ENCODE data around the gene DNAJC18. TPM values are rescaled to one million over a fixed set of nuclear protein-coding genes. Genes with fewer than 3 reads are reported as not detected.
A peak's percentile ranks its signal among the peaks of the same experiment; 100 is the strongest.
"Not testable (repeated sequence)": the region's sequence is repeated elsewhere in the genome, so short reads cannot be mapped to it uniquely, and the experiment has no call there.

Gene DNAJC18
- total RNA-seq, 1 donor from 2014 or later = 20.3 TPM

DNA sequence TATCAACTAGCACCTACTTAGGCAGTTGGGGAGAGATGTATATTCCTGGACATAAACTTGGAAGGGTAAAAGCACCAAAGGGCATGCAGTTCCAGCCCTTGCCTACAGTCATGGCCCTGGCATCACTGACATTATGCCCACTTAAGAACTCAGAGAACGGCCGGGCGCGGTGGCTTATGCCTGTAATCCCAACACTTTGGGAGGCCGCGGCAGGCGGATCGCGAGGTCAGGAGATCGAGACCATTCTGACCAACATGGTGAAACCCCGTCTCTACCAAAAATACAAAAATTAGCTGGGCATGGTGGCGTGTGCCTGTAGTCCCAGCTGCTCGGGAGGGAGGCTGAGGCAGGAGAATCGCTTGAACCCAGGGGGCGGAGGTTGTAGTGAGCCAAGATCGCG, 1.1 kb upstream of the DNAJC18 start:
- DNase-seq (ENCODE audit: low spot score) = not testable (repeated sequence)
- intact Hi-C loops (cut with DNase I) = loop anchor here (5.0 kb wide), 1 partner anchor 42 kb away; the partner anchor contains the start of gene STING1

DNA sequence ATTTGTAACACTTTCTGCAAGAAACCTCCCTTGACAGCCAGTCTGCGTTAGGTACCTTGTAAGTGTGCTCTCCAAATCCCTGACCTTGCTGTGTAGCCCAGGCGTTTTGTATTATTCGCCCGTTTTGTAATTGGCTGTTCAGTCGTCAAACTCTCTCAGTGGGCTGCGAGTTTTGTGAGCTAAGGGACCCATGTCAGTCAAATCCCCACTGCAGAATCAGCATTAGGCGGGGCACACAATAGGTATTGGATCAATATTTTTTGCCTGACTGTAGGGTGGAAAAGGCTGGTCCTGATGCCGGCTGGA, 665 bp downstream of the DNAJC18 start:
- DNase-seq (ENCODE audit: low spot score) = no peak
- intact Hi-C loops (cut with DNase I) = loop anchor here (5.0 kb wide), 1 partner anchor 79 kb away; no protein-coding TSS in a partner anchor

DNA sequence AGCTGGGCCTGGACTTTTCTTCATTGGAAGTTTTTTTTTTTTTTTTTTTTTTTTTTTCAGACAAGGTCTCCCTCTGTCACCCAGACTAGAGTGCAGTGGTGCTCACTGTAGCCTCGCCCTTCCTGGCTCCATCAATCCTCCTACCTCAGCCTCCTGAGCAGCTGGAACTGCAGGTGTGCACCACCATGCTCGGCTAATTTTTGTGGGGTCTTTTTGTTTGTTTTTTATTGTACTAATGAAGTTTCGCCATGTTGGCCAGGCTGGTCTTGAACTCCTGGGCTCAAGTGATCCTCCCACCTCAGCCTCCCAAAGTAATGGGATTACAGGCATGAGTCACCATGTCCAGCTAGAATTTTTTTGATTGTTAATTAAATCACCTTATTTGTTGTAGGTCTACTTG, 3.6 kb downstream of the DNAJC18 start:
- intact Hi-C loops (cut with DNase I) = loop anchor here (5.0 kb wide), 1 partner anchor 82 kb away; no protein-coding TSS in a partner anchor
- no peak for DNase-seq (ENCODE audit: low spot score)

DNA sequence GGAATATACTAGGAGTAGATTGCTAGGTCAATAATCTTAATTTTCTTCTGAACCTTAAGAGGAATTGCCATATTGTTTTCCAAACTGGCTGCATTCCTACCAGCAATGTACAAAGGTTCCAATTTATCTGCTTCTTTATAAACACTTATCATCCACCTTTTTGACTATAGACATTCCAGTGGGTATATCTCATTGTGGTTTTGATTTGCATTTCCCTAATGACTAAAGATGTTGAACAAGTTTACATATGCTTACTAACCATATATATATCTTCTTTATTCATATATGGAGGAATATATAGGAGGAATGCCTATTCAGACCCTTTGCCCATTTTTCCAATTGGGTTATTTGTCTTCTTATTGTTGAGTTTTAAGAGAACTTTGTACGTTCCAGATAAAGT, 7.6 kb downstream of the DNAJC18 start:
- no peak for DNase-seq (ENCODE audit: low spot score)

DNA sequence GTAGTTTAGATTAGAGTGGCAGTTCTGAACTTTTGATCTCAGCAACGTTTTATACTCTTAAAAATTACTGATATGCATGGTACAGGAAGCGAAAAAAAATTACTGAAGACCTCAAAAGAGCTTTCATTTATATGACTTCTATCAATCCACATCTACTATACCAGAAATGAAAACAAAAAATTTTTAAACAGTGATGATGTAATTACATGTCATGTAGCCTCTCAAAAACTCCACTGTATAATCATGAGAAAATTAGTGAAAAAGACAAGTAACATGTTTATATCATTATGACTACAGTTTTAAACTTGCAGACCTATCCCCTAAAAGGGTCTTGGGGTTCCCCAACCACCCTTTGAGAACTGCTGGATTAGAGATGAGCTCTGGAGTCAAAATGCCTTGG, 9.3 kb downstream of the DNAJC18 start:
- no peak for DNase-seq (ENCODE audit: low spot score)
- intact Hi-C loops (cut with DNase I) = no loop called here

More for the DNA sequence above, 7.6 kb downstream of the DNAJC18 start:
- intact Hi-C loops (cut with DNase I) = no loop called here

DNA sequence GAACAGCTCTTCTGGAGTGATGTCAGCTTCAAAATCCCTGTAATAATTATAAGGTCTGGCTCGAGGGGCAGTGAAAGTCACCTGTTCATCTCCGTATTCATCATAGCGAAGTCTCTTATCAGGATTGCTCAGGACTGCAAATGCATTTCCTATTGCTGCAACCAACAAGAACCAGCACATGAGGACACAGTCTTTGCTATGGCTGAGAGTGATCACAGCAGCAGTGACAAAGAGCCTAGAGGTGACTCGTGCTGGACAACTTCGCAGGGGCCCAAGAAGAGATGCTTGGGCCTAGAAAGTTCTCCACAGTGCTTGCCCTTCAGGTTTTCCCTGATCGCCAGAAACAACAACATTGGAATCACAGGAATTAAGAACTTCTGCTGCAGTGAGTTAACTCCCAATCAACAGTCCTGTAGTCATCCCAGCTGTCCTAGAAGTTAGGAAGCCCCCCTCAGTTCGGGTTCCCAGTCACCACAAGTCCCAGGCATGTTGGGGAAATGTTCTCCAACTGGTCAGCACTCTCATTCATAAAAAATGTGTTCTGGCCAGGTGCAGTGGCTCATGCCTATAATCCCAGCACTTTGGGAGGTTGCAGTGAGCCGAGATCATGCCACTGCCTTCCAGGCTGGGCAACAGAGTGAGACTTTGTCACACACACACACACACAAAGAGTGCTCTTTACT, 13.0 kb downstream of the DNAJC18 start:
- intact Hi-C loops (cut with DNase I) = loop anchor here (10.0 kb wide), 1 partner anchor 338 kb away; no protein-coding TSS in a partner anchor
- DNase-seq (ENCODE audit: low spot score) = no peak

DNA sequence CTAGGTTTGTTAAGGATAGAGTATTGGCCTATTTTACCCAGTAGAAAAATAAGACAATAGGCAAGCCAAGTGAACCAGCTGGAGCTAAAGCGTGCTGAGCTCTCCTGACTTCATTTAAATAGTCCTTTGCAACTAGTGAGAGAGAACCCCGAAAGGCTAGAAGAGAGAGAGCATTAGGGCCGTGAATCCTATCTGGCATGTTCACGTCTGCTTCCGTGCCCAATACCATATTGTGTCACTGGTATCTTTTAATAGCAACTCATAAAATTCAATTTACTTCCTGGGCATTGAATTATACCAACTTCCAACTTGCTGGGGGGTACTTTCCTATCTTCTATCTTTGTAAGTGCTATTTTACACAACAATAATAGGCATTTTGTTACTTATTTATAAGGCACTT, 13.8 kb downstream of the DNAJC18 start:
- DNase-seq (ENCODE audit: low spot score) = no peak
- intact Hi-C loops (cut with DNase I) = loop anchor here (10.0 kb wide), 1 partner anchor 339 kb away; no protein-coding TSS in a partner anchor

DNA sequence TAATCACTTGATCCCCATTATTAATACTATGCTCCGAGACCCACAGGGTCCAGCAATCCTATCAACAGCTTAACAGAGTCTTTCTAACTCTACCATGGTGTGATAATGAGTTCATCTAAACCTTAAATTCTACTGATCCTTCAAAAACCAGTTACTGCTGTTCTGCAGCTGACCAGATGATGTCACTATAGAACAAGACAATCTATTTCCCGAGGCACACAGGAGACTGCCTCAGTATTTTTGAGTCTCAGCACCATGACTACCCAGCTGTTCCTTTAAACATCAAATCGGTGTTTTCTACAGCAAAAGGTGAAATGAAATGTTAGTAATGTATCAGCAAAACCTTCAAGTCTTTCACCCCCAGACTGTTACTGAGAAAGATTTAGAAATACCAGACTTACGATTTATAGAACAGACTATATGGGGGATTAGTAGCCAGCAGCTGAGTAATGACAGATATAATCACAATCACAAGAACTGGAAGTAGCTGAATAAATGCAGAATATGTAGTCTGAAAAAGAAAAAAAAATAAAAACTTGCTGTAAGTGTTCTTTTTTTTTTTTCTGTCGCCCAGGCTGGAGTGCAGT, 16.9 kb downstream of the DNAJC18 start:
- no peak for DNase-seq (ENCODE audit: low spot score)
- intact Hi-C loops (cut with DNase I) = loop anchor here (10.0 kb wide), 1 partner anchor 342 kb away; no protein-coding TSS in a partner anchor

DNA sequence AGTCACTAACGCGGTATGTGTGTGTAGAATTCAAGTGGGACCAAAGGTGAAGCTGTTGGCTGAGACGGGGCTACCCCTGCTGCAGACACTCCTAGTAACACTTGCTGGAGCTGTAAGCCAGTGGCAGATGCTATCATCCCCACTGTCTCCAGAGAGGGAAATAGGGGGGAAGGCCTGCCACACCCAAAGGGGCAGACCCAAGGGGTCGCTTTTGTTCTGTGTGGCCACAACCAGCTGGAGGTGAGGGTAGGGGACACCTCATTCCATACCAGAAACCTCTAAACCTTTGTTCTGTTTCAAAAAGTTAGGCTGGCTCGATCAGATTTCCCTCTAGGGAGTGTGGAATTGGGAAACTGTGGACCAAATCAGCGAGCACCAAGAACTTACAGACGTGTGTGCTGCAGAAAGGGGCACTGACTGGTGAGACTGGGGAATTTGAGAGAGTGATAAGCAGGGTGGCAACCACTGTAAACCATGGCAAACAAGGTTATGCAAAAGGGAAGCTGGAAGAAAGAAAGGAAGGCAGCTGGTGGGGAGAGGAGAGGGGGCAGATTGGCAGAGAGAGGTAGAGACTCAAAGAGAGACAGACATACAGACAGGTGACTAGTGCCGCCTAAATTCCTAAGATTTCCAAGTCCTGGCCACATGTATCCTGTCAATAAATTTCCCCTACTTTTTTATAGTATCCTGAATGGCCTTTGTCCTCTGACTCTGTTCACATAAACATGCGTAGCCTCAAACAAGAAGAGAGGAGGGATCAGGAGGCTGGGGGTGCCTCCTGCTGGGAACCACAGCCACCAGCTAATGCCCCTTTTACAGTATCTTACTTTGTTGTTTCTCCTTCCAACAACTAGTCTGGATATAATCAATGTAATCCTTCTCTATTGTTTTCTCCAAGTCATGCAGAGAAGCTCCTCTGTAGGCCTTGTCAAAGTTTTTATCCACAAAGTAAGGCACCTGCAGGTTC, 19.8 kb downstream of the DNAJC18 start:
- intact Hi-C loops (cut with DNase I) = loop anchor here (2.0 to 10.0 kb wide), 3 partner anchors 25 to 345 kb away; partner anchors contain the start of gene PROB1
- DNase-seq (ENCODE audit: low spot score) = no peak

DNA sequence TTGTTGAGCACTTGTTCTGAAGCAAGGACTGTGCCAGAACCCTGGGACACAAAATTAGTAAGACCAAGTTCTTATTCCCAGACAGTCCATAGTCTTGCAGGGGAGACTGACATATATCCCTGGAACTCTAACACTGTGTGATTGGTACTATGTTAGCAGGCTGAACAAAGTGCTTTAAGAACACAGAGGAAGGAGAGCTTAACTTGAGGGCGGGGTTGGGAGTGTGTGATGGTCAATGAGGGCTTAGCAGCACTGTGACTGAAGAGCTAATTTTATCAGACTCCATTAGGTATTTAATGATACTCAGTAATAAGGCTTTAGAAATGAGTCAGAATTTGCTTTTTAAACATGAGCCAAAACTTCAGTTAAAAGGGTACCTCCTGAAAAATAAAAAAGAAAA, 20.5 kb downstream of the DNAJC18 start:
- no peak for DNase-seq (ENCODE audit: low spot score)
- intact Hi-C loops (cut with DNase I) = loop anchor here (2.0 to 5.0 kb wide), 2 partner anchors 24 to 234 kb away; partner anchors contain the start of gene PROB1

DNA sequence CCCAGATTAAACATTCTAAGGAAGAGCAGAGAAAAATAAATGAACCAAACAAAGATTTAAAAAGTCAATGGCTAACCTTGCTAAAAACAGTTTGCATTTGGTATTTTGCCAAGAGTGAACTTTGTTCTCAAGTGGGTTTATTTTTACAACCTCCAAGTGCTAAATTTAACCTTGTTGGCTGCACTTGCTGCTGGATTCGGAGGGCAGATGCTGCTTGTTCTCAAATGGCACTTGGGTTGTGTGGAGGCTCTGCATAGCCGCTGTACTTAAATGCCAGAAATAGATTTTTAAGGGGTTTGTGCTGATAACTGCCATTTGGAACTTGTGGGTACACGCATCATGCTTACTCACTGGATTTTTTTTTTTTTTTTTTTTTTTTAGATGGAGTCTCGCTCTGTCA, 22.1 kb downstream of the DNAJC18 start:
- no peak for DNase-seq (ENCODE audit: low spot score)
- intact Hi-C loops (cut with DNase I) = loop anchor here (5.0 kb wide), 1 partner anchor 235 kb away; no protein-coding TSS in a partner anchor

DNA sequence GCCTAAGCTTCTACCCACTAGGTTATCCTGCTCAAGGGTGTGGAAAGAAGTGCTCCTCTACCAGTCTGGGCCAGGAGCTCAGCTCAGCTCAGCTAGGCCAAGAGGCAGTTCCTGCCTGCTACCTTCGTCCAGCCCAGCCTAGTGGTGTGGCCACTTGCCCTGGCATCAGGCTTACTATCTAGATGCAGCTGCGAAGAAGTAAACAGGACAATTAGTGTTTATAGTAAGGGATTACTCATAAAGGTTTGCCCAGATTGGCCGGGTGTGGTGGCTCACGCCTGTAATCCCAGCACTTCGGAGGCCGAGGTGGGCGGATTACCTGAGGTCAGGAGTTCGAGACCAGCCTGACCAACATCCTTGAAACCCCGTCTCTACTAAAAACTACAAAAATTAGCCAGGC, 22.7 kb downstream of the DNAJC18 start:
- no peak for DNase-seq (ENCODE audit: low spot score)
- intact Hi-C loops (cut with DNase I) = loop anchor here (5.0 kb wide), 1 partner anchor 236 kb away; no protein-coding TSS in a partner anchor

DNA sequence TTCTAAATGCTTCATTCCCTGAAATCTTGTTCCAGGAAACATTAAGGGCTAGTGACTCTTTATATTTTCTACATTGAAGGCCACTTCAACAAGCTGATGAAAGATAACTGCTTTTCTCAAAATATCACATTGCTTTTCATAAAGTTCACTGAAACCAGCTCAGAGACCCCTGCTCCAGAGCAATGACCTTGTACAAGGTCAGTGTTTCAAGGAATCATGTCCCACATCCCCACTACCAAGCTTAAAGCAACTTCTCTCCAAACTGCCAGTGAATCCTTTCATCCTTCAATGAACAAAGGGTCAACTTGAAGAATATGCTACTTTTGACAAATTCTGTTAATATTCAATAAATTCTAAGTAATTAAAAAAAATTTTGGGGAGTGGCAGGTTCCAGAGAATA, 23.5 kb downstream of the DNAJC18 start:
- intact Hi-C loops (cut with DNase I) = loop anchor here (5.0 kb wide), 1 partner anchor 236 kb away; no protein-coding TSS in a partner anchor

DNA sequence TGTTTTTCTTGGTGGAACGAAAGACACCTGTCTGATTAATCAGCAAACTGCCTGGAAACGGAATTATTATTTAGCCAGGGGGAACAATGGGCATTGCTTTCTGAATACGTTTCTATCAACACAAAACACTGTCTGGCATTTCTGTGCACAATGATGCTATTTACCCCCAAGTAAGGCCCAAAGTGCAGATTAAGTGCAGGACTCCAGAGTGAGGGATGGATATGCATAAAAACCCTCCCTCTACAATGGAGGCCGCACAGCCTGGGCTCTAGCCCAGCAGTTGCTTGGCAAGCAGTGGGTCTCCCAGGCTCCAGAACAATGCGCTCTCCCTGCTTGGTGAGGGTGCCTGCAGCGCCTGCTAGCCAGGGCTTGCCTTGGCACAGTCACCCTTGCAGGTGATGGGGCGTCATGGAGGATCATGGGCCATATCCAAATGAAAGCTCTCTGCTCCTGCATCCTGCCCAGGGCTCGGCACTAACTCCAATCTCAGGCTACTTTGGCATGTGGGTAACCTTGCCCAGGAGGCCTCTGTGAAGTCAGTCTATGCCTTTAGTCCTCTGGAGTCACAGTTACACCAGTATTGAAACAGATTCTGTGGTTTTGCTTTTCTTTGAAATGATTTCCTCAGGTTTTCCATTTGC, 24.0 kb downstream of the DNAJC18 start:
- peak; percentile 85 for DNase-seq (ENCODE audit: low spot score)
- intact Hi-C loops (cut with DNase I) = loop anchor here (5.0 kb wide), 1 partner anchor 237 kb away; no protein-coding TSS in a partner anchor

More for the DNA sequence above, 23.5 kb downstream of the DNAJC18 start:
- DNase-seq (ENCODE audit: low spot score) = no peak

DNA sequence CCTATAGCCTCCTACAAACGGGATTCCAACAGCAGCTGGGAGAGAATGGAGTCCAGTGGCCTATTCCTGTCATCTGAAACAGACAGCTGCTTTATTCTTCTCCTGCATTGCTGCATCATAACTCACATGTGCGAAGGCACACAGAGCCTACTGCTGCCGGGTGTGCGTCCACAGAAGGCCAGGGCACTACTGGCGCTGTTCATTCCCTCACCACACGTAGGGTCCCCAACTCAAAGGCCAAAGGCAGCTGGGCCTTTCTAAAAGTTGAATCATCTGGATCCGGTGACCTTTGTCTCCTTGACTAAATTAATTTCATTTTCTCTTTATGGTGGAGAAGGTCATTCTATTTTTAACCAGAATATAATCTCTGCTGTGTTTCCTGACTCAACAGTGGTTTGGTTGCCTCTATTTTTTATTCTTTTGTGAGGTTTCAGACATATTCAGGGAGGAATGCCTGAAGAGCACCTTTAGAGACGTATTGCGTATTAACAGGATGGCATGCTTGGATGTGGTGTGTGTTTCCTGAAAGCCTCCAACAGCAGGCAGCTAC, 24.7 kb downstream of the DNAJC18 start:
- DNase-seq (ENCODE audit: low spot score) = no peak
- intact Hi-C loops (cut with DNase I) = loop anchor here (5.0 kb wide), 1 partner anchor 238 kb away; no protein-coding TSS in a partner anchor

DNA sequence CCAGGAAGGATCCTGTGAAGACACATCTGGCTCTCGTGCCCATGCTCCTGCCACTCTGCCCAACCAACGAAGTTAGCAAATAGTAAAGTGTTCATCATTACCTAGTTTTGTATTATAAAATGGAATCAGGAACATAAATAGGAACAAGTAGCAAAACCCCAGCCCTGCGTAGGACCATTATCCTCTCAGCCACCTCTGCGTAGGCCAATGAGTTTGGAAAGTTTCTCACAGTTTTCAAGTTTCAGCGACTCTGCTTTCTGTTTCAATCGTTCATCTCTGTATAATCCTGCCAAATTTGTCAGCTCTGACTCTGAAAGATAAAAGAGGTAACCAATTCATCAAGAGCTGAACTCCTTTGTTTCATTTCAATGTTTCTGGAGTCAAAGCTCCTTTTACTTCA, 25.4 kb downstream of the DNAJC18 start:
- DNase-seq (ENCODE audit: low spot score) = no peak
- intact Hi-C loops (cut with DNase I) = no loop called here

DNA sequence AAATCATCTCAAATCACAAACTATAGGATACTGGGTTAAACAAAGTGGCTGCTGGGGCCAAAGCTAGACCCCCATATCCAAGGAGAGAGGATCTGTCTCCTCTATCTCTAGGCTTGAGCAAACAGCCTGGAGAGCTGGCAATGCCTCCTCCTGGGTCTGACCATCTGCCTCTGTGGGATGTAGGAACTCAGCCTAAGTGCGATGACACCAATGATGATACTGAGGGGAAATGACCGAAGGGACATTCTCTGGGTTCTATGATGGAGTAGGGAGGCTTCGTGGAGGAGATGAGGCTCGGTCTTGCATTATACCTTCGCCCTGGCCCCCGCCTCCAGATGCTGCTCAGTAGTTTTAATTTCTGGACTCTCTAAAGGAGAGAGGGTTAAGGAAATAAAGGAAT, 26.2 kb downstream of the DNAJC18 start:
- intact Hi-C loops (cut with DNase I) = no loop called here
- no peak for DNase-seq (ENCODE audit: low spot score)

DNA sequence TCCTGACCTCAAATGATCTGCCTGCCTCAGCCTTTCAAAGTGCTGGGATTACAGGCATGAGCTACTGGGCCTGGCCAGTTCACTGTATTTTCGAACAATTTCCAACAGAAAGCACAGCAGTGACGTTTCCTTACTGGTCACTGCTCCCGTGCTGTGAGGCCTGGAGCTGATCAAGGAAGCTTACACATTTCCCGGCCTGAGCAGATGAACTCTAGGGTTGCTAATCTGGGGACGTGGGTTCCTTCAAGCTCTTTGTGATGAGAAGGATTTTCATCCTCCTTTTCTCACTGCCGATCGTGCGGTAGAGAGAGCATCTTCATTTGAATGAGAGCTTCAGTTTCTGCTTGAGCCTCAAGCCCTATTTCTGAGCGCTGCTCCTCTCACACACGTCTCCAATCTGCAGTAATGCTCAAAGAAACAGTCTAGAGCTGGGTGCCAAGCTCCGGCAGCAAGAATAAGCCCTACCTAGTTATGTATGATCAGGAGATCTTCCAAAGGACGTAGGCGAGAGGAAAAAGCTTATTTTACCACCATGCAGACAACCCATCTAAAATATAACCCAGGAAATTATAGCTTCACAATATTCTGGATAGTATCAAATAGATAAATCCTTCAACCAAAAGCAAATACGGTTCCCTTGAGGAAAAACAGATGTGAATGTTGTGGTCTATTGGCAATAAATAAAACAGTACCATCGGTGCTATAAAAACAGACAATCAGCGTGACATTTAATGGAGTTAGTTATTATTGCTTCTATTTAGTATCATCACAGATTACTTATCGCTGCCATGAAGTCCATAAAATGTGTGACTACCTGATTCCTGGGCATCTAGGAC, 28.1 kb downstream of the DNAJC18 start:
- no peak for DNase-seq (ENCODE audit: low spot score)
- intact Hi-C loops (cut with DNase I) = no loop called here
